Astrocyte of the cerebellum (primary cell): ENCODE results near the gene TIAM2.

Experiments
- DNase-seq: peaks from one replicate; pipeline ENCODE4 v3.0.0-alpha.2; 2011; ENCODE audit warnings: low read depth
- H3K4me3 ChIP-seq: 2 replicates; pipeline ENCODE4 v1.5.1; 2011; ENCODE audit warnings: mild to moderate bottlenecking, low read depth, low read length, moderate library complexity
- CTCF ChIP-seq: IDR thresholded peaks from 2 replicates; pipeline ENCODE4 v1.5.1; 2012; ENCODE audit warnings: low read length, low read depth, moderate library complexity, mild to moderate bottlenecking; ENCODE audit errors: missing control alignments
- in situ Hi-C: cut with HindIII; loops from 2 replicates; pipeline ENCODE4 v1.10.0; 2017; ENCODE audit warnings: low sequenced_read_pairs

TIAM2 gene

GRCh38 chr6:155030148-155030720 lies 35.1 kb downstream of the TIAM2 start:
- no peak for DNase-seq
- no peak overlapping the region for H3K4me3 ChIP-seq
- TF ChIP-seq CTCF = no peak
- in situ Hi-C loops = no loop called here

GRCh38 chr6:155031091-155031490 lies 36.0 kb downstream of the TIAM2 start:
- H3K4me3 ChIP-seq = no peak overlapping the region
- DNase-seq = no peak
- in situ Hi-C loops = no loop called here

GRCh38 chr6:155033021-155033791 lies 38.1 kb downstream of the TIAM2 start:
- no peak for TF ChIP-seq CTCF
- in situ Hi-C loops = no loop called here
- H3K4me3 ChIP-seq = no peak overlapping the region
- DNase-seq = no peak

More at GRCh38 chr6:155031091-155031490, 36.0 kb downstream of the TIAM2 start:
- no peak for TF ChIP-seq CTCF

GRCh38 chr6:155036907-155037306 lies 41.8 kb downstream of the TIAM2 start:
- in situ Hi-C loops = no loop called here
- H3K4me3 ChIP-seq = no peak overlapping the region
- DNase-seq = no peak
- no peak for TF ChIP-seq CTCF

GRCh38 chr6:155038104-155038503 lies 43.0 kb downstream of the TIAM2 start:
- in situ Hi-C loops = no loop called here
- DNase-seq = no peak
- no peak for TF ChIP-seq CTCF
- no peak overlapping the region for H3K4me3 ChIP-seq

GRCh38 chr6:155038527-155038926 lies 43.4 kb downstream of the TIAM2 start:
- no peak overlapping the region for H3K4me3 ChIP-seq
- no peak for DNase-seq
- no peak for TF ChIP-seq CTCF
- in situ Hi-C loops = no loop called here
